ENCODE measurements around the gene CTNNA3.

CTNNA3 gene

GRCh38 chr10:67306588-67307205 is 389.3 kb downstream of the CTNNA3 start:
- FAIRE-seq = no peak

DNA sequence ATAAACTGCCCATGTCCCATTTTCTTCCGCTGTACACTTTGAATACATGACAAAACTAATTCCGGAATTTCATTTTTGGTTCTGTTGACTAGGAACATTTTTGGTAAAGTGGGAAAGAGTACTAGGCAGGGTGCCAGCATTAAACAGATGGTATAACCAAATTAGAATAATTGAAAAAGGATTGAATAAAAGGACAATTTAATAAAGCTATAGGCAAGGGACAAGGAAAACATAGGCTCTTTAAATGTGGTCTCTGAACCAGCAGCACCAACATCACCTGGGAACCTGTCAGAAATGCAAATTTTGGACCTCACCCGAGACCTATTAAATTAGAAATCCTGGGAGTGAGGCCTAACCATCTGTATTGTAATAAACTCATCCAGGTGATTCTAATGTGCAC is 393.3 kb downstream of the CTNNA3 start:
- FAIRE-seq = no peak

- FAIRE-seq = no peak
These were observed 396.2 kb downstream of the CTNNA3 start for GRCh38 chr10:67299761-67300160.

GRCh38 chr10:67297637-67298181 is 398.3 kb downstream of the CTNNA3 start:
- no peak for FAIRE-seq

GRCh38 chr10:67296926-67297325 is 399.1 kb downstream of the CTNNA3 start:
- no peak for FAIRE-seq

- FAIRE-seq = no peak
These were observed 407.1 kb downstream of the CTNNA3 start for GRCh38 chr10:67288688-67289410.

- no peak for FAIRE-seq
These were observed 411.4 kb downstream of the CTNNA3 start for GRCh38 chr10:67284589-67284988.

GRCh38 chr10:67282871-67283270 is 413.1 kb downstream of the CTNNA3 start:
- no peak for FAIRE-seq

DNA sequence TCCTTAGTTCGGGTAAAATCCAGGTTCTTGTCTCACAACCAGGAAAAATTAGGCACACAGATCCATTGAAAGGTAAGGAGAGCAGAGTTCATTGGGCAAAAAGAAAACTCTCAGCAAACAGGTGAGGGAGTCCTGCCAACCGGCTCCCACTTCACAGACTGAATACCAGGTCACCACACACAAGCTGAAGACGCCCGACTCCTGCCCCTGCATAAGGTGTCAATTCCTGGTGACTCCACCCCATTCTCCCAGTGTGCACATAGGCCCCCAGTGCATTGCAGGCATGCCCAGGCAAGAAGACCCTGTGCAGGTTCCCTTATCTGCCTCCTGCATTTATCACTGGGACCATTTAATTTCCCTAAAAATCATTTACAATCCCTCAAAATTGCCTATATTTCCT is 415.6 kb downstream of the CTNNA3 start:
- no peak for FAIRE-seq

DNA sequence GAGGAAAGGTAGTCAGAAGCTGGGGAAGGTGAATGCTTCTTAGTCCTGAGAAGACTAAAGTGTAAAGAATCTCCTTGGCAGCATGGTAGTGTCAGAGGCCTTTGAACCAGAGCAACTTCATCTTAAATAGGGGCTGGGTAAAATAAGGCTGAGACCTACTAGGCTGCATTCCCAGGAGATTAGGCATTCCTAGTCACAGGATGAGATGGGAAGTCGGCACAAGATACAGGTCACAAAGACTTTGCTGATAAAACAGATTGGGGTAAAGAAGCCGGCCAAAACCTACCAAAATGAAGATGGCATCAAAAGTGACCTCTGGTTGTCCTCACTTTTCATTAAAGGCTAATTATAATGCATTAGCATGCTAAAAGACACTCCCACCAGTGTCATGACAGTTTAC is 418.6 kb downstream of the CTNNA3 start:
- no peak for FAIRE-seq

DNA sequence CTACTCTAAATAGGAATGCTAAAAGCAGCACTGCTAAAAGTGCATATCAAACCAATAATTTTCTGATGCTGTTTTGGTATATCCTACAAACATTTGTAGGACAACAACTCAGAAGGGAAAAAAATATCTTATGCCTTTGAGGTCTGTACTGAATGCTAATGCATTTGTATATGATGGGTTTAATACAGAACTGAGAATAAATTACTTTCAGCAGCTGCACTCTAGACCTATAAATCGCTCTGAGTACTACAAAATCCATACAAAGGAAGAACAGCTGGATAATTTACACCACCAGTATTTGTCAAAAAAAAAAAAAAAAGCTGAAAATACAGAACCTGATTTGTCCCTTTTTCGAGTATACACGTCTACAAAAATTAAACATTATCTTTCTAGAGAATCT is 426.2 kb downstream of the CTNNA3 start:
- no peak for FAIRE-seq

GRCh38 chr10:67268146-67268545 is 427.8 kb downstream of the CTNNA3 start:
- FAIRE-seq = no peak

GRCh38 chr10:67262675-67263074 is 433.3 kb downstream of the CTNNA3 start:
- no peak for FAIRE-seq

DNA sequence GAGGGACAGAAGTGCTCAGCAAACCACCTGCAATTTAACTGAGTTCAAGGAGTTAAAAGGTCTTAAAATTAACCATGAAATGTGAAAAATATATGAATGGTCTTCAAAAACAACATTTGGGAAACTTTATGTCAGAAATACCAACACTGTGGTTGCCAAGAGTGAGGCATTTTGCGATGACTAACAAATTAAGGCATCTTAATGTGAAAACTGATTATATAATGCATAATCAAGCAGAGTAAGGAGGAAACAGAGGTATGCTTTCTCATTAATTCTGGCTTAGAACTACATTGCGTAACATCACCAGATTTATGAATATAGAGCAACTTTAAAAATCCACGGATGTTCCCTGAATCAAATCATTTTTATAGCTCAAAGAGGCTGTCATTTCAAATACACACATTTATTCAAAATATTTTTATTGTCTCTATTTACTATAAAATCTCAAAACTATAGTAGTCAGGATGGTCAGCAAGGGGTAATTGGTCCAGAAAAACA is 434.6 kb downstream of the CTNNA3 start:
- FAIRE-seq = no peak

- FAIRE-seq = no peak
These were observed 436.6 kb downstream of the CTNNA3 start for GRCh38 chr10:67259319-67259929.

DNA sequence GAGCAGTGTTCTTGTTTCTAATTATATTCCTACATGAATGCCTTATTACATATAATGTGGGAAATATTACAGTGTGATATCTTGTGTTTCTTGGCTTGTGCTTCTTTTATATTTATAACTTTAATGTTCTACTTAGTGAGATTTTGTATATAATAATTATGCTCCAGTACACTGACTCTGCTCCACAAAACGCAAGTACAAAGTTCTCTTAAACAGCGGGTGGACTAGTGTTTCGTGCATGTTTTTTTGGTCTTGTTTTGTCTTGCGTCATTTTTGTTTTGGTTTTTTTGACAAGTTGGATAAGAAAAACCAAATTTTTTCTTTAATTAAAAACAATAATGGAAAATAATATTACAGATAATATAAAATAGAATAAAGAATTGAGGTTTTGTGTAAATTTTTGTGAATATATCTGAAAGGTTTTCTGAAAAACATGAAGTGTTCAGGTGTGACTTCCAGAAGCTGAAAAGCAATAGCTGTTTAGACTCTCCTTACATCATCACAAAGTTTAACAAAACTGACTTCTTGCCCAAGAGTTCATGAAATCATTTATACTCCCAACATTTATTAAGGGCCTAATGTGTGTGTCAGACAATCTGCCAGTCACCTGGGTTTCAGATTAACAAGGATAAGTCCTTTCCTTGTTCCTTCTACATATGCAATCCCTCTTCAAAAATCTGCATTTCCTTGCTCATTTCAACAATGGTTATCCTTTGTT is 438.4 kb downstream of the CTNNA3 start:
- no peak for FAIRE-seq

- no peak for FAIRE-seq
These were observed 439.0 kb downstream of the CTNNA3 start for GRCh38 chr10:67257018-67257417.

DNA sequence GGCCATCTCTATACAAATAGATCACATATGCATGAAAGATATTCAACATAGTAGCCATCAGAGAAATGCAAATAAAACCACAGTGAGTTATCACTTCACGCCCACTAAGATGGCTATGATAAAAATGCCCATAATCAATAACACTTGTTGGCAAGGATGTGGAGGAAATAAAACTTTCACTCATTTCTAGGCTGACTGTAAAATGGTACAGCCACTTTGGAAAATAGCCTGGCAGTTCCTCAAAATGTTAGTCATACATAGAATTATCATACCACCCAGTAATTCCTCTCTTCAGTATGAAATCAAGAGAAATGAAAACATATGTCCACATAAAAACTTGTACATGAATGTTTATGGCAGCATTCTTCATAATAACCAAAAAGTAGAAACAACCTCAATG is 445.3 kb downstream of the CTNNA3 start:
- FAIRE-seq = no peak

GRCh38 chr10:67246066-67246555 is 449.9 kb downstream of the CTNNA3 start:
- no peak for FAIRE-seq

GRCh38 chr10:67242528-67242927 is 453.5 kb downstream of the CTNNA3 start:
- no peak for FAIRE-seq

DNA sequence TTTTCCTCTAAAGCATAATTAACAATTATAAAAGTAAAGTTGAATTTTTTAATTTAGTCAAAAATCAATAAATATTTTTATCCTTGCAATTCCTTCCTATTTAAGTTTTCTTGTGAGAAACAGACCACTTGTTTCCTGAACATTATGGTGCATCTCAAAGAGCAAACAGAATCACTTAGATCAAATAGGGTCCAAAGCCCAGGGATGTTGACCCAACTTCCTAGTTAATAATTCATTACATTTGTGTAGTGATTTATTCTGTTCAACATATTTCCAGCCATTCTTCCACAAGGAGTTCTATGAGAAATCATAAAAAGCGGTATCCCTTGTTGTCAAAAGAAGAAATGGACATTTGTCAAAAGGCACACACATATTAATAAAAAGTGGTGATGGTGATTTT is 454.5 kb downstream of the CTNNA3 start:
- no peak for FAIRE-seq

GRCh38 chr10:67239864-67240497 is 456.0 kb downstream of the CTNNA3 start:
- FAIRE-seq = no peak
